NCI-H524 treated with DMSO at 0.1 percent for 48 hours (cell line): ENCODE measurements around the gene DTWD1.
"Not testable (repeated sequence)": the region's sequence is repeated elsewhere in the genome, so short reads cannot be mapped to it uniquely, and the experiment has no call there.

Source experiments
- DNase-seq: peaks from one replicate; lab custom pipeline; 2025; lab: John Stamatoyannopoulos, UW

Gene DTWD1

GRCh38 chr15:49645941-49646340 is 25.1 kb downstream of the DTWD1 start:
- no peak for DNase-seq

GRCh38 chr15:49646891-49647290 is 26.0 kb downstream of the DTWD1 start:
- no peak for DNase-seq

GRCh38 chr15:49649987-49650386 is 29.1 kb downstream of the DTWD1 start:
- no peak for DNase-seq

DNA sequence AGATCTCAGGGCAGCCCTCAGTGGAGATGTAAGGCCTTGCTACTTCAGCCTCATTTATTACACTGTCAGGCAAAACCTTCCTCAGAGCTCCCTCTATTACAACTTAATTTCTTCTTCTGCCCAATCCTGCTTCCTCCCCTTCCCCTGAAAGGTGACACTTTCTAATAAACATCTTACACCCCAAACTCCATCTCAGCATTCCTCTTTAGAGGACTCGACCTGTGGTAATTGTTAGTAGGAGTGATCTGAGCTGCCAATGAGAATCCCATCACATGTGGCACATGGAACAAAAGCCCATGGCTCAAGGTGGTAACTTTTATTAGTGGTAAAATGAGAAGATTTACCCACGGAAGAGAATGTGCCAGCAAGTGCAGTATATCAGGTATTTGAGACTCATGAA is 29.8 kb downstream of the DTWD1 start:
- no peak for DNase-seq

DNA sequence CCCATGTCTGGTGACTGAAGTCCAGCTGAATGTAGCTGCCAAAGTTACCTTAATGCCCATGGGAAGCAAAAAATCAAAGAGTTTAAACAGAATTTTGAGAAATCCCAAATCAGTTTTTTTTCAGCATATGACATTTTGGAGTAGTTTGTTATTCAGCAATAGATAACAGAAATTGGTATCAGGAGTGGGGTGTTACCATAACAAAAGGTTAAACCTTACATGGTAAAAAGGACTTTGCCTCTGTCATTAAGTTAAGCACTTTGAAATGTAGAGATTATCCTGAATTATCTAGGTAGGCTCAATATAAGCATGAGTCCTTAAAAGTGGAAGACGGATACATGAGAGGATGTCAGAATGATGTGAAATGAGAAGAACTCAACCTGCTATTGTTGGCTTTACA is 32.1 kb downstream of the DTWD1 start:
- no peak for DNase-seq

- no peak for DNase-seq
These were observed 35.9 kb downstream of the DTWD1 start for GRCh38 chr15:49656734-49657133.

GRCh38 chr15:49664716-49665115 is 43.9 kb downstream of the DTWD1 start:
- DNase-seq, result no peak

- DNase-seq, result not testable (repeated sequence)
These were observed 45.6 kb downstream of the DTWD1 start for GRCh38 chr15:49666486-49666885.

GRCh38 chr15:49669288-49669687 is 48.4 kb downstream of the DTWD1 start:
- DNase-seq, result no peak

GRCh38 chr15:49673861-49674260 is 53.0 kb downstream of the DTWD1 start:
- no peak for DNase-seq

DNA sequence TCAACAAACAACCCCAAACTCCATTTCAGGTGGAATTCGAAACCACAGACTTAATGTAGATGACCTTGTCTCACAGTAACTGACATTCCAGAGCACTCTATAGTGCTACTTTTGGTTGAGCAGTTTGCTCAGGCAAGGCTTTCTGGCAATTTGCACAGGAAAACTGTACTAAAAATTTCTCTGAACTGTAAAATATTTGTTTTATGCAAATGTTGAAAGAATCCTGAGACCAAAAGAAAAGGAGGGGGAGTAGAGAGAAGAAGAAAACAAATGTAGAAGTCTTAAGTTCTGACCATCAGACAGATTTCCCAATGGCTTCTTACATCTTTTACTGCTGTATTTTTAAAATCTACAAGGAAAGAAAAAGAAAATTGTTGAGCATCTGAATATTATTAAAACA is 53.5 kb downstream of the DTWD1 start:
- no peak for DNase-seq

DNA sequence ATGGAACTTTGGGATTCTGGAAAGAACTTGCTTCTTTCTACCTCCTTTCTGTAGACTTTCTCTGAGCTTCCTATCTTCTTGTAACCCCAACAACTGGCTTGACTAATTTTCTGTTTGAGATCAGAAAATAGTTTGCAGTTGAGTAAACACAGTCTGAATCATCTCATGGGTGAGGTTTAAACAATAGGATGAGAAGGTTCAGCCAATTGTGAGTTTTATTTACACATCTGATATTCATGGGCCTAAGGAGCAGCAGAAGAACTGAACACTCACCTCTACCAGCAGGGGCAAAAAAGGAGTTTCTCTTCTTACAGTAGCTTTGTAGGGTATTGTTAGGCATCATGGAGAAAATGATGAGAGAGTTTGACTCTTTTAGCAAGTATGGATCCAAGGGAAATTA is 54.2 kb downstream of the DTWD1 start:
- DNase-seq, result no peak

DNA sequence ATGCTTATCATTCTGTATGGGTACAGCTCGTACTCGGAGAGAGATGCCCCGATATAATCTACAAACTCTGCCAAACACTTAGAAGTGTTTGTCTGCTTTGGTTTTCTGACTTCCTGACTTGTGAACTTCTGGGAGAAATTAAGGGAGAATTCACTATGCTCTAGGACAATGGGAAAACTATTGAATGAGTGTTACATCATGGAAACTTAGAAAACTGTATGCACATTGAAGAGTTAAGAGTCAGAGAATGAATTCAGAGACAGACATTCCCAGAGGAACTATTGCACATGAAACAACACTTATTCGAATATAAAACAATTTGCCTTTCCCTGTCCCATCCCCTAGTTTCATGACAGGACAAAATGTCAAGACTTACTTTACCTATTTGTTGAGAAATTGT is 57.8 kb downstream of the DTWD1 start:
- DNase-seq, result no peak

GRCh38 chr15:49686599-49686998 is 65.8 kb downstream of the DTWD1 start:
- DNase-seq, result no peak

DNA sequence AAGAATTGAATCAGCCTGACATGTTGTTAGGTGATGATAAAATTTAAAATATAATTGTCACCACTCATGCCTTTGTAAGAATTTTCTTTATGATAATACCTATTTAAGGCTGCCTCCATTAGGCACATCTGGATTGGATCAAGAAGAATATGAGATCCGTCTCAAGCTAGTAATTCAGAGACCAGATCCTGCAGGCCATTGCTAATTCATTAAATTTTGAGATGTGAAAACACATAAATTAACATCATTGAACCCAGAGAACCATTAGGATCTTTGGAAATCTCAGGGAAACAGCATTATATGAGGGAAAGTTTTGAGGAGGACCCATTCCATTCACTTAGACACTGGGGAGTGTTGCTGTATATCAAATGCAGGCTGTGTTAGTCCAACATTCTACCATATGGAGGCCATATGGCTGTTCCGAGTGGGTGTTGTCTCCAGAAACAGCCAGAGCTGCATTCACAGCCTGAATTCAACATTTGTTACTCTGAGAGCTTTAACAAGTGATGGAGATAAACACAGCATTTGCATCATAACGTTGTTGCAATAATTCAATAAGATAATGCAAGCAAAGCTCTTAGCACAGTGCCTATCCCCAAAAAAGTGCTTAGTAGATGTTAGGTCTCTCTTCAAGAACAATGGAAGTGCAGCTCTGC is 67.4 kb downstream of the DTWD1 start:
- no peak for DNase-seq

DNA sequence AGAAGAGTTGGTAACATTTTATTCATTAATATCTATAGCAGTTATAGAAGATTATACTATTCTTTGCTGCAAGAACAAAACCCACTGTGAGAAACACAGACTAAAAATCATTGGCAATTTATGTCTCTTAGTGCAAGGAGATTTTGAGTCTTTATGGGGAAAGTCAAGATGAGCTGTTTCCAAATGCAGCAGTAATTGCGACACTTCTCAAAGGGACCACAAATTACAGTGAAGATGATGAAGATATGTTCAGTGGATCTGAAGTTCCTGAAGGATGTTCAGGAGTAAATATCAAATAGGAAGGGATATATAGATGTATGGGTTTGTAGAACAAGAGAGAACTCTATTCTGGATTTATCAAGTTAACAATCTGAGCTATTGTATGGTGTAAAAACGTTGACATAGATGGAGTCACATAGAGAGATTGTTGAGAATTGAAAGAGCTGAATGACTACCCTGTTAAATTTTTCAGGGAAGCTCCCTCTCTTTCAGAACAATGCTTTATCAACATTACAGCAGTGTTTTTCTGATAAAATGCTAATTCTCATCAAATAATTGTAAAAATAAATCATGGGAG is 71.8 kb downstream of the DTWD1 start:
- no peak for DNase-seq

- no peak for DNase-seq
These were observed 72.7 kb downstream of the DTWD1 start for GRCh38 chr15:49693498-49693897.

- DNase-seq, result no peak
These were observed 75.6 kb downstream of the DTWD1 start for GRCh38 chr15:49696433-49696832.

DNA sequence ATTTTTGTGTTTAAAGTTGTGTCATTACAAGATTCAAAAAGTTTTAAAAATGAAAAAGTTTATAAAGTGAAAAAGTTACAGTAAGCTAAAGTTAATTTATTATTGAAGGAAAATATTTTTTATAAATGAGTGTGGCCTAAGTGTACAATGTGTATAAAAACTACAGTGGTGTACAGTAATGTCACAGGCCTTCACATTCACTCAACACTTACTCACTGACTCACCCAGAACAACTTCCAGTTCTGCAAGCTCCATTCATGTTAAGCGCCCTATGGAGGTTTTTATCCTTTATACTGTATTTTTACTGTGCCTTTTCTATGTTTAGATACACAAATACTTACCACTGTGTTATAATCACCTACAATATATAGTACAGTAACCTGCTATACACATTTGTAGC is 76.3 kb downstream of the DTWD1 start:
- no peak for DNase-seq

DNA sequence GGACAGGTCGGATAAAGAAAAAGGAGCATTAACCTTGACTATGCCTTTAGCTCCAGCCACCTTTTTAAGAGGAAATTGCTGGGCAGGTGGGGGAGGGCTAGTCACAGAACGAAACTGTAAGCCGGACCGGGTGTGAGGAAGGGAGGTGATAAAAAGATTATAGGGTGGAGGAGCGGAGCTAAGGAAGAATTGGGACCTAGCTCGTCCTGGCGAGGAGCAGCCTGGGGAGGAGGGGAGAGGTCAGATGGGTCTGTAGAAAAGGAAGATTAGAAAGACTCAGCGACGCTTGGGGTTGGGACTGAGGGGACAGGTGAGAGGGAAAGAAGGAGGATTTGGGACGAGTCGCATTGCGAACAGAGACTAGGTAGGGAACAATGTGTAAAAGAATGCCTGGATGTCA is 82.1 kb downstream of the DTWD1 start:
- not testable (repeated sequence) for DNase-seq
